ENCODE measurements around the gene JOSD1.
A peak's percentile ranks its signal among the peaks of the same experiment; 100 is the strongest.

Gene JOSD1

GRCh38 chr22:38712486-38713207, 11.9 kb upstream of the JOSD1 start:
- no peak for DNase-seq (ENCODE audit: low read depth)

- DNase-seq (ENCODE audit: low read depth) = no peak
Measured at GRCh38 chr22:38710866-38711265, 10.1 kb upstream of the JOSD1 start.

- DNase-seq (ENCODE audit: low read depth) = no peak
Measured at GRCh38 chr22:38710351-38710750, 9.6 kb upstream of the JOSD1 start.

- no peak for DNase-seq (ENCODE audit: low read depth)
Measured at GRCh38 chr22:38709306-38709705, 8.6 kb upstream of the JOSD1 start.

GRCh38 chr22:38707984-38708383, 7.2 kb upstream of the JOSD1 start:
- DNase-seq (ENCODE audit: low read depth) = no peak

GRCh38 chr22:38707346-38707745, 6.6 kb upstream of the JOSD1 start:
- peak; percentile 5 for DNase-seq (ENCODE audit: low read depth)

GRCh38 chr22:38706901-38707195, 6.1 kb upstream of the JOSD1 start:
- no peak for DNase-seq (ENCODE audit: low read depth)

GRCh38 chr22:38706101-38706900, 5.6 kb upstream of the JOSD1 start:
- DNase-seq (ENCODE audit: low read depth) = peak; percentile 21

- peak; percentile 100 for DNase-seq (ENCODE audit: low read depth)
Measured at GRCh38 chr22:38705235-38706100, 4.7 kb upstream of the JOSD1 start, which contains the start of gene GTPBP1. TSS of gene GTPBP1 (plus strand) at chr22:38705944. CDS start at chr22:38705956, 12 bp downstream.

GRCh38 chr22:38704654-38705234, 4.0 kb upstream of the JOSD1 start:
- DNase-seq (ENCODE audit: low read depth) = no peak

GRCh38 chr22:38700270-38700788, 414 bp downstream of the JOSD1 start:
- no peak for DNase-seq (ENCODE audit: low read depth)

- no peak for DNase-seq (ENCODE audit: low read depth)
Measured at GRCh38 chr22:38699784-38700183, 959 bp downstream of the JOSD1 start.

GRCh38 chr22:38699143-38699542, 1.6 kb downstream of the JOSD1 start:
- no peak for DNase-seq (ENCODE audit: low read depth)

GRCh38 chr22:38698407-38699094, 2.2 kb downstream of the JOSD1 start:
- DNase-seq (ENCODE audit: low read depth) = no peak

GRCh38 chr22:38697425-38698089, 3.2 kb downstream of the JOSD1 start:
- no peak for DNase-seq (ENCODE audit: low read depth)

- no peak for DNase-seq (ENCODE audit: low read depth)
Measured at GRCh38 chr22:38696606-38697424, 3.9 kb downstream of the JOSD1 start.

GRCh38 chr22:38694940-38695339, 5.8 kb downstream of the JOSD1 start:
- DNase-seq (ENCODE audit: low read depth) = no peak

- no peak for DNase-seq (ENCODE audit: low read depth)
Measured at GRCh38 chr22:38694049-38694448, 6.7 kb downstream of the JOSD1 start.

- no peak for DNase-seq (ENCODE audit: low read depth)
Measured at GRCh38 chr22:38689651-38690050, 11.1 kb downstream of the JOSD1 start.

- no peak for DNase-seq (ENCODE audit: low read depth)
Measured at GRCh38 chr22:38685761-38686160, 15.0 kb downstream of the JOSD1 start.
